K562 (cell line): ENCODE results near the gene BMP6. TPM values are rescaled to one million over a fixed set of nuclear protein-coding genes. Genes with fewer than 3 reads are reported as not detected.

Experiments
- ARID1B ChIP-seq: fragments of 450-650 bp; IDR thresholded peaks from 2 replicates; pipeline ENCODE4 v1.6.1; 2016; ENCODE audit warnings: antibody characterized with exemption, mild to moderate bottlenecking, inconsistent platforms
- ATF1 ChIP-seq, 2 experiments: fragments of 450-650 bp in 1 of 2; IDR thresholded peaks; 2 replicates each; pipeline ENCODE4 v1.6.1; 2016; ENCODE audit warnings: missing compliant biosample characterization in 1 of 2, missing genetic modification characterization in 1 of 2
- ATF3 ChIP-seq, 2 experiments: fragments of 450-650 bp in 1 of 2; sonication (generic) in 1 of 2; formaldehyde crosslinking in 1 of 2; IDR thresholded peaks in 1 of 2; conservative IDR thresholded peaks in 1 of 2; 2 replicates each; pipeline versions ENCODE4 v1.6.1 to v1.8.1; 2016 to 2023; ENCODE audit warnings: mild to moderate bottlenecking in 2 of 2, moderate library complexity in 2 of 2, inconsistent platforms in 1 of 2, missing genetic modification reagents in 1 of 2
- BCLAF1 ChIP-seq, 2 experiments: fragments of 450-650 bp in 1 of 2; IDR thresholded peaks; 2 replicates each; pipeline ENCODE4 v1.6.1; 2011 to 2017; ENCODE audit warnings: low read depth in 2 of 2, antibody characterized with exemption in 1 of 2, borderline replicate concordance in 1 of 2, low read length in 1 of 2, mild to moderate bottlenecking in 1 of 2, mixed read lengths in 1 of 2; ENCODE audit not compliant: control insufficient read depth in 1 of 2
- CC2D1A ChIP-seq: fragments of 450-650 bp; IDR thresholded peaks from 2 replicates; pipeline ENCODE4 v1.6.1; 2017; ENCODE audit warnings: mild to moderate bottlenecking
- CSDE1 ChIP-seq, 2 experiments: fragments of 450-650 bp; IDR thresholded peaks; 2 replicates each; pipeline ENCODE4 v1.6.1; 2016; ENCODE audit warnings: mild to moderate bottlenecking in 1 of 2
- E2F4 ChIP-seq: sonication (generic); formaldehyde crosslinking; IDR thresholded peaks from 2 replicates; pipeline ENCODE4 v1.8.0; 2022; ENCODE audit warnings: mild to moderate bottlenecking, low read depth, missing genetic modification reagents
- EP300 ChIP-seq: IDR thresholded peaks from 2 replicates; pipeline ENCODE4 v1.6.1; 2012; ENCODE audit warnings: low read length, improper control_type of control experiment
- FOXP1 ChIP-seq: sonication (generic); formaldehyde crosslinking; IDR thresholded peaks from 2 replicates; pipeline ENCODE4 v1.8.0; 2022; ENCODE audit warnings: mild to moderate bottlenecking, missing genetic modification reagents
- MED1 ChIP-seq: sonication (generic); formaldehyde crosslinking; IDR thresholded peaks from 2 replicates; pipeline ENCODE4 v1.8.1; 2023; ENCODE audit warnings: missing genetic modification reagents, borderline replicate concordance
- MEIS2 ChIP-seq: fragments of 450-650 bp; IDR thresholded peaks from 2 replicates; pipeline ENCODE4 v1.6.1; 2014; ENCODE audit warnings: mild to moderate bottlenecking; ENCODE audit not compliant: partially characterized antibody
- NCOA1 ChIP-seq: fragments of 450-650 bp; IDR thresholded peaks from 2 replicates; pipeline ENCODE4 v1.6.1; 2016; ENCODE audit warnings: low read depth
- NFIC ChIP-seq: fragments of 450-650 bp; IDR thresholded peaks from 2 replicates; pipeline ENCODE4 v1.6.1; 2017; ENCODE audit warnings: mild to moderate bottlenecking, inconsistent platforms
- POLR2H ChIP-seq: IDR thresholded peaks from 2 replicates; pipeline ENCODE4 v1.6.1; 2016; ENCODE audit warnings: missing genetic modification characterization, low read depth, mild to moderate bottlenecking, control low read depth, missing compliant biosample characterization, moderate library complexity
- RAD51 ChIP-seq: fragments of 450-650 bp; IDR thresholded peaks from 2 replicates; pipeline ENCODE4 v1.7.1; 2016; ENCODE audit warnings: low read depth, mild to moderate bottlenecking, borderline replicate concordance
- SIN3B ChIP-seq: fragments of 450-650 bp; IDR thresholded peaks from 2 replicates; pipeline ENCODE4 v1.6.1; 2017; ENCODE audit warnings: low read depth, mild to moderate bottlenecking, moderate library complexity
- SMAD2 ChIP-seq: fragments of 150-350 bp; IDR thresholded peaks from 2 replicates; pipeline ENCODE4 v1.6.1; 2014; ENCODE audit warnings: low read depth, mild to moderate bottlenecking, low read length
- ZFP30 ChIP-seq: fragments of 250-450 bp; sonication (Bioruptor Pico); IDR thresholded peaks from 2 replicates; pipeline ENCODE4 v1.8.0; 2022; ENCODE audit warnings: moderate library complexity, mild to moderate bottlenecking, inconsistent platforms, borderline replicate concordance
- ZFPM2 ChIP-seq: fragments of 250-450 bp; sonication (Bioruptor Pico); IDR thresholded peaks from 2 replicates; pipeline ENCODE4 v1.5.1; 2022; ENCODE audit warnings: mild to moderate bottlenecking
- ZKSCAN1 ChIP-seq: fragments of 150-350 bp; IDR thresholded peaks from 2 replicates; pipeline ENCODE4 v1.6.1; 2016; ENCODE audit warnings: low read depth, low read length
- ZNF766 ChIP-seq: fragments of 200-800 bp; sonication (Bioruptor generic); conservative IDR thresholded peaks from 2 replicates; pipeline ENCODE4 v1.6.1; 2016; ENCODE audit warnings: missing genetic modification characterization, missing compliant biosample characterization
- ZNF79 ChIP-seq: fragments of 250-450 bp; sonication (Bioruptor Pico); IDR thresholded peaks from 2 replicates; pipeline ENCODE4 v1.4.0; 2020; ENCODE audit warnings: low read depth, mild to moderate bottlenecking, moderate library complexity
- polyA plus RNA-seq, 8 experiments: library from polyadenylated mRNA; depleted of rRNA in 4 of 8; stranded (reverse) in 5 of 8; unstranded in 3 of 8; fragments of >200 nt; fragmentation: Nextera tagmentation in 2 of 8; fragmentation: Illumina TruSeq in 1 of 8; extraction: Ambion mirVana in 2 of 8; extraction: Trizol in 1 of 8; gene quantifications; 2 replicates each; pipeline versions ENCODE4 v1.2.1 to v1.2.3, GENCODE V29; 2011 to 2014; ENCODE audit warnings: inconsistent platforms in 1 of 8, missing spikeins in 1 of 8
- total RNA-seq, 7 experiments: library from RNA; depleted of rRNA in 6 of 7; stranded (reverse); fragments of >200 nt in 6 of 7; fragmentation: Illumina TruSeq in 2 of 7; extraction: Trizol in 2 of 7; gene quantifications; 2 replicates each; pipeline versions ENCODE4 v1.2.1 to v1.2.3, GENCODE V29; 2011 to 2021; ENCODE audit warnings: low replicate concordance in 1 of 7
- TF ChIP-seq, protein P1 (sequence below): sonication (generic); formaldehyde crosslinking; IDR thresholded peaks from 2 replicates; pipeline ENCODE4 v1.9.0; 2022; ENCODE audit warnings: mild to moderate bottlenecking, missing genetic modification reagents

Gene BMP6
- total and polyA plus RNA-seq, 9 of the 15 experiments (the other 6 are each of a cell fraction or from before 2014, with no cell fraction given), result 0.01 to 0.13 (median 0.06) TPM; not detected in 3

DNA sequence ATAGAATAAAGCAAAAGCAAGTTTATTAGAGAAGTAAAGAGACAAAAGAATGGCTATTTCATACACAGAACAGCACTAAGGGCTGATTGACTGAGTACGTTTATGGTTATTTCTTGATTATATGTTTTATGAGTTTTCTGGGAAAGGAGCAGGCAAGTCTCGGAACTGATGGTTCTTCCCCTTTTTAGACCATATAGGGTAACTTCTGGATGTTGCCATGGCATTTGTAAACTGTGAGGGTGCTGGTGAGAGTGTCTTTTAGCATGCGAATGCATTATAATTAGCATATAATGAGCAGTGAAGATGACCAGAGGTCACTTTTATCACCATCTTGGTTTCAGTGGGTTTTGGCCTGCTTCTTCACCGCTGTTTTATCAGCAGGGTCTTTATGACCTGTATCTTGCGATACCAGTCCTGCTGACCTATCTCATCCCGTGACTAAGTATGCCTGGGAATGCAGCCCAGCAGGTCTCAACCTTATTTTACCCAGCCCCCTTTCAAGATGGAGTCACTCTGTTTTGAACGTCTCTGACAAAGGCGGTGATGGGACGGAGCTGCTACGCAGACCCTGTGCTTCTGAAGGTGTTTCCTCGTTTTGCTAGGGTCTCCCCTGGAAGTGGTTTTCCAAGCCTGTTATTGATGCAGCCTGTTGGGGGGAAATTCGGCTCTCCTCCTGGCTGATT, 45.4 kb upstream of the BMP6 start (continued):
- TF ChIP-seq BCLAF1 (IDR thresholded peaks at IDR 0.05; ENCODE audit: borderline replicate concordance in 1 of 2, control insufficient read depth in 1 of 2, low read depth in 2 of 2, low read length in 1 of 2) (no peak), ZFP30 (CRISPR knock-in tag) (no peak), NCOA1 (no peak), EP300 (peak; percentile 64), POLR2H (tag) (no peak), ARID1B (peak; percentile 70), ZNF766 (CRISPR knock-in tag) (peak; percentile 66), MEIS2 (no peak), SIN3B (no peak), ZFPM2 (CRISPR knock-in tag) (no peak), NFIC (peak; percentile 50), SMAD2 (no peak), ATF3 (IDR thresholded peaks at IDR 0.05) (no peak), ATF3 (CRISPR knock-in tag; conservative IDR thresholded peaks at IDR 0.05) (no peak), CC2D1A (no peak), RAD51 (no peak), CSDE1 (IDR thresholded peaks at IDR 0.05) (no peak), E2F4 (CRISPR knock-in tag) (no peak), FOXP1 (CRISPR knock-in tag) (no peak), ZNF79 (CRISPR knock-in tag) (no peak), ATF1 (CRISPR knock-in tag; IDR thresholded peaks at IDR 0.05) (no peak), ATF1 (tag; IDR thresholded peaks at IDR 0.05) (no peak), ZKSCAN1 (no peak), MED1 (CRISPR knock-in tag) (no peak)
- TF ChIP-seq, protein P1, sequence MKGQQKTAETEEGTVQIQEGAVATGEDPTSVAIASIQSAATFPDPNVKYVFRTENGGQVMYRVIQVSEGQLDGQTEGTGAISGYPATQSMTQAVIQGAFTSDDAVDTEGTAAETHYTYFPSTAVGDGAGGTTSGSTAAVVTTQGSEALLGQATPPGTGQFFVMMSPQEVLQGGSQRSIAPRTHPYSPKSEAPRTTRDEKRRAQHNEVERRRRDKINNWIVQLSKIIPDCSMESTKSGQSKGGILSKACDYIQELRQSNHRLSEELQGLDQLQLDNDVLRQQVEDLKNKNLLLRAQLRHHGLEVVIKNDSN, result no peak
